ENCODE measurements around the gene EYA3.

Gene EYA3

DNA sequence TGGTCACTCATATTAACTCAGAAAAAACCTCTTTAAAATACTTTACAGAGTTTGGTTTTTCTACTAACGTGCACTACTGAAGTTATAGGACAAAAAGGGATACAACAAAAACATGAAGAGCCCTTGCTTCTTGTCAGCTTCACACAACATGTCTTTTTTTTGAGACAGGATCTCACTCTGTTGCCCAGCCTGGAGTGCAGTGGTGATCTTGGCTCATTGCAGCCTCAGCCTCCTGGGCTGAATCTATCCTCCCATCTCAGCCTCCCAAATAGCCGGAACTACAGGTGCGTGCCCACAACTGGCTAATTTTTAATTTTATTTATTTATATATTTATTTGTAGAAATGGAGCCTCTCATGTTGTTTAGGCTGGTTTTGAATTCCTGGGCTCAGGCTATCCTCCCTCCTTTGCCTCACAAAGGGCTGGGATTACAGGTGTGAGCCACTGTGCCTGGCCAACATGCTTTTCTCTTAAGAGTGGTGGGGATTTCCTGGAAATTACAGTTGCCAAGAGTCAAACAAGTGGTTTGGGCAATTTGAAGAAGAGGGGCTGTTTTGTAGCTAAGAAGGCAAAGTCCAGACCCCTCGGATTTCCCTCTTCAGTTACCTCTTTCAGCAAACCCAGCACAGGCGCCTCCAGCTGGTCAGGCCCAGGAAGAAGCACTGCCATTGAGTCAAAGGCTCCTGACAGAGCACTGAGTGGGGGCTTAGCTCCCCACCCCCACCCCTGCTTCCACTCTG, 160.0 kb downstream of the EYA3 start:
- Histone ChIP-seq H3K79me2 (ENCODE audit: control insufficient read depth, low read length) (no peaks in the 10 kb centered on the region), H3K4me1 (ENCODE audit: control insufficient read depth, low read length) (peaks cover 10% of the 10 kb centered on the region), H3K4me2 (ENCODE audit: low read length) (no peak overlapping the region), H3K4me3 (ENCODE audit: low read length) (no peak overlapping the region), H3F3A (ENCODE audit: control insufficient read depth, insufficient read depth) (no peaks in the 10 kb centered on the region), H3K9me3 (ENCODE audit: control insufficient read depth, insufficient read depth, low read length) (no peaks in the 10 kb centered on the region), H3K36me3 (ENCODE audit: control insufficient read depth, low read length) (no peaks in the 10 kb centered on the region), H3K27ac (ENCODE audit: low read depth, low read length) (no peak overlapping the region), H3K9me2 (replicated peaks; ENCODE audit: control insufficient read depth, low read length) (no peaks in the 10 kb centered on the region), H4K20me1 (ENCODE audit: control insufficient read depth, insufficient read depth, low read depth, low read length) (no peaks in the 10 kb centered on the region), H3K27me3 (ENCODE audit: control insufficient read depth, low read length) (peaks cover 4% of the 10 kb centered on the region)
- TF ChIP-seq CTCF (IDR thresholded peaks at IDR 0.05; ENCODE audit: low read depth, low read length, poor library complexity, severe bottlenecking) (peak; percentile 21), EZH2phosphoT487 (IDR thresholded peaks at IDR 0.05; ENCODE audit: borderline replicate concordance, low read length) (no peak)

DNA sequence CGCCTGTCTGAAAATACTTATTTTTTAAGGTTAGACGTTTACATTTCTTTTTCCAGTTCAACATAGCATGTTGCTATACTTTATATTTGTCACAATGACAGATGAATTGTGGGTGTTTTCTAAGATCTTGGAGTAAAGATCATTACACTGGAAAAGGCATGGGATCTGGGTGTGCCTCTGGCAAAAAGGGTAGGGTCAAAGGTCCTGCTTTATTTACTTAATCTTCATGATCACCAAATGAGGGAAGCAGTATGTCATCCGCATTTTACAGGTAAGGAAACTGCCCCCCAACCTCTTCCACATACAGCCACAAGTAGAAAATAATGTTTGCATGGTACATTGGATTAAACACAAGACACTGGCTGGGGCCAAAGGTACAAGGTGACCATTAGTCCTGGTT, 166.1 kb downstream of the EYA3 start:
- no peaks in the 10 kb centered on the region for H3K36me3 ChIP-seq (ENCODE audit: control insufficient read depth, low read length)
- no peaks in the 10 kb centered on the region for H3F3A ChIP-seq (ENCODE audit: control insufficient read depth, insufficient read depth)
- H3K4me2 ChIP-seq (ENCODE audit: low read length) = no peak overlapping the region
- H3K9me3 ChIP-seq (ENCODE audit: control insufficient read depth, insufficient read depth, low read length) = no peaks in the 10 kb centered on the region
- H3K4me3 ChIP-seq (ENCODE audit: low read length) = no peak overlapping the region
- H3K79me2 ChIP-seq (ENCODE audit: control insufficient read depth, low read length) = no peaks in the 10 kb centered on the region
- no peaks in the 10 kb centered on the region for H3K9me2 ChIP-seq (replicated peaks; ENCODE audit: control insufficient read depth, low read length)
- H3K27ac ChIP-seq (ENCODE audit: low read depth, low read length) = no peak overlapping the region
- peaks cover 4% of the 10 kb centered on the region for H3K27me3 ChIP-seq (ENCODE audit: control insufficient read depth, low read length)
- TF ChIP-seq EZH2phosphoT487 (IDR thresholded peaks at IDR 0.05; ENCODE audit: borderline replicate concordance, low read length) (no peak), CTCF (IDR thresholded peaks at IDR 0.05; ENCODE audit: low read depth, low read length, poor library complexity, severe bottlenecking) (no peak)
- no peaks in the 10 kb centered on the region for H3K4me1 ChIP-seq (ENCODE audit: control insufficient read depth, low read length)
- H4K20me1 ChIP-seq (ENCODE audit: control insufficient read depth, insufficient read depth, low read depth, low read length) = no peaks in the 10 kb centered on the region

Data from DOHH2 (cell line).